ENCODE results near the gene ADARB1. TPM values are rescaled to one million over a fixed set of nuclear protein-coding genes. Genes with fewer than 3 reads are reported as not detected.

The ADARB1 gene
- total RNA-seq, 1 donor from 2014 or later, result 14.0 TPM

GRCh38 chr21:45060089-45060488 lies 14.3 kb upstream of the ADARB1 start:
- DNase-seq (ENCODE audit: low read depth), result no peak
- no peak for TF ChIP-seq CTCF (IDR thresholded peaks at IDR 0.05; ENCODE audit: insufficient read depth, low read length, severe bottlenecking)
- Histone ChIP-seq H3K36me3 (ENCODE audit: control insufficient read depth, insufficient read depth, low read length) (no peaks in the 10 kb centered on the region), H3K4me3 (ENCODE audit: low read depth, low read length) (no peak overlapping the region), H3K27me3 (ENCODE audit: control insufficient read depth, insufficient read depth, low read length) (no peaks in the 10 kb centered on the region)
- FAIRE-seq, result no peak

GRCh38 chr21:45060675-45061311 lies 13.6 kb upstream of the ADARB1 start:
- Histone ChIP-seq H3K27me3 (ENCODE audit: control insufficient read depth, insufficient read depth, low read length) (no peaks in the 10 kb centered on the region), H3K4me3 (ENCODE audit: low read depth, low read length) (no peak overlapping the region), H3K36me3 (ENCODE audit: control insufficient read depth, insufficient read depth, low read length) (no peaks in the 10 kb centered on the region)
- no peak for FAIRE-seq
- TF ChIP-seq CTCF (IDR thresholded peaks at IDR 0.05; ENCODE audit: insufficient read depth, low read length, severe bottlenecking), result no peak
- peak; percentile 17 for DNase-seq (ENCODE audit: low read depth)

GRCh38 chr21:45064091-45064490 lies 10.3 kb upstream of the ADARB1 start:
- no peaks in the 10 kb centered on the region for H3K27me3 ChIP-seq (ENCODE audit: control insufficient read depth, insufficient read depth, low read length)
- no peak for FAIRE-seq

GRCh38 chr21:45064618-45065399 lies 9.6 kb upstream of the ADARB1 start:
- TF ChIP-seq CTCF (IDR thresholded peaks at IDR 0.05; ENCODE audit: insufficient read depth, low read length, severe bottlenecking), result no peak
- H3K27me3 ChIP-seq (ENCODE audit: control insufficient read depth, insufficient read depth, low read length), result no peaks in the 10 kb centered on the region
- no peak for DNase-seq (ENCODE audit: low read depth)
- H3K36me3 ChIP-seq (ENCODE audit: control insufficient read depth, insufficient read depth, low read length), result no peaks in the 10 kb centered on the region
- H3K4me3 ChIP-seq (ENCODE audit: low read depth, low read length), result no peak overlapping the region
- FAIRE-seq, result peak; percentile 13

More at GRCh38 chr21:45064091-45064490, 10.3 kb upstream of the ADARB1 start:
- no peak for TF ChIP-seq CTCF (IDR thresholded peaks at IDR 0.05; ENCODE audit: insufficient read depth, low read length, severe bottlenecking)
- Histone ChIP-seq H3K4me3 (ENCODE audit: low read depth, low read length) (no peak overlapping the region), H3K36me3 (ENCODE audit: control insufficient read depth, insufficient read depth, low read length) (no peaks in the 10 kb centered on the region)
- DNase-seq (ENCODE audit: low read depth), result no peak

GRCh38 chr21:45067462-45068285 lies 6.7 kb upstream of the ADARB1 start:
- Histone ChIP-seq H3K36me3 (ENCODE audit: control insufficient read depth, insufficient read depth, low read length) (no peaks in the 10 kb centered on the region), H3K27me3 (ENCODE audit: control insufficient read depth, insufficient read depth, low read length) (no peaks in the 10 kb centered on the region), H3K4me3 (ENCODE audit: low read depth, low read length) (no peak overlapping the region)
- peak; percentile 13 for FAIRE-seq
- no peak for TF ChIP-seq CTCF (IDR thresholded peaks at IDR 0.05; ENCODE audit: insufficient read depth, low read length, severe bottlenecking)
- DNase-seq (ENCODE audit: low read depth), result no peak

All from bronchial epithelial cell (primary cell).